Stimulated activated naive CD4-positive, alpha-beta T cell treated with Interleukin-2 at 50 U/mL for 16 hours (primary cell): ENCODE data around the gene TRABD2B.

Experiments used
- DNase-seq: peaks from one replicate; lab custom pipeline; 2025; lab: John Stamatoyannopoulos, UW

TRABD2B gene

DNA sequence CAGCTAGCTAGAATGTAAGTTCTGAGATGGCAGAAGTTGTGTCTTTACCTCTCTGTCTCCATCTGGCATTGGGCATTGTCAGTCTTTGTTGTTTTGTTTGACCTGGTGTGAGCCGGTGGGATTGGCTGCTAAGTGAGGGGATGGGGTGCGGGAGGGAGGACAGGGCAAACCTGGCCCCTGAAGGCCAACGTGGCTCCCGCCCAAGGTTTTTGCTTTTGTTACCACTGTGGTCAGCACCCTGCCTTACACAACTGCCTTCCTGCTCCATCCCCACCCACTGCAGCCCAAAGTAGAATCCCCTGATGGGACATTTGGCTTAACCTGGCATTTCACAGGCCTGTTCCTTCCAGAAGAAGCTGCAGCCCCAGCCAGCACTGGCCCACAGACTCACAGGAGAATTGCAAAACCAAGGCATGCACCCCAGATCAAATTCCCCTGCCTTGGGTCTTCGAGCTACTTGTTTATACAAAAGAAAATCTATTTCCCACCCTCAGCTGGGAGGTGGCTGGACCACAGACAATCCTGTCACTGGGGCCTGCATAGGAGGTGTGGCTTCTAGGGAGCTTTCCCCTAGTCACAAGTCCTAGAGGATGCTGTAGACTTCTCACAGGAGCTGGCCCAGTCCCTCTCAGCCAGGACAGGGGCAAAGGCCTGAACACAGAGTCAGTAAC is 147.5 kb downstream of the TRABD2B start:
- no peak for DNase-seq

DNA sequence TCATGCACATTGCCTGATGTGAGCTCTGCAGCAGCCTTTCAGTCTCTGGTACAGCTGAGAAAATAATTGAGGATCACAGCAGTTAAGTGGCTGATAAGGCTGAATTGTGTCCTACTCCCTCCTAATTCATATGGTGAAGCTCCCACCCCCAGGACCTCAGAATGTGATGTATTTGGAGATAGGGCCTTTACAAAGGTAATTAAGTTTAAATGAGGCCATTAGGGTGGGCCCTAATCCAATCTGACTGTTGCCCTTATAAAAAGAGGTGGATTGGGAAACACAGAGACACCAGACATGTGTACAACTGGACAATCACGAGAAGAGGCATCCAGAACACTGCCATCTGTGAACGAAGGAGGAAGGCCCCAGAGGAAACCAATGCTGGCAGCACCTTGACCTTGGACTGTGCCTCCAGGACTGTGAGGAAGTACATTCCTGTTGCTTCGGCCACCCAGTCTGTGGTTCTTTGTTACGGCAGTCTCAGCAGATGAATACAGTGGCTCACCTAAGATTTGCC is 148.1 kb downstream of the TRABD2B start:
- no peak for DNase-seq

DNA sequence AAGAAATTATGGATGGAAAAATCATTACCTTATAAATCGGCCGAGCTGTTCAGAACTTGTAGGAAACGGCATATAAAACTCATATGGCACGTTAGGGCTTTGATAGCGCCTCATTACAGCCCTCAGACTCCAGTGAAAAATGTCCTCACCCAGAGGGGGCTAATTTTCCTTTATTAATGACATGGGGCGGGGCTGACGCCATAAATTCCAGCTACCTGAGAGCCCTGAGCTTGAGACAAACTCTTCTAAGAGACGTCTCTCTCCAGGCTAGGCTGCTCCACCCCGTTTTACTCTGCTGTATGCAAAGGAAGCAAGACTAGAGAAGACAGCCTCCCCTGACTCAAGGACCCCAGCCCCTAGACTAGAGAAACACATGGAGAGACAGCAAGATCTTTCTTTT is 149.4 kb downstream of the TRABD2B start:
- DNase-seq: no peak

DNA sequence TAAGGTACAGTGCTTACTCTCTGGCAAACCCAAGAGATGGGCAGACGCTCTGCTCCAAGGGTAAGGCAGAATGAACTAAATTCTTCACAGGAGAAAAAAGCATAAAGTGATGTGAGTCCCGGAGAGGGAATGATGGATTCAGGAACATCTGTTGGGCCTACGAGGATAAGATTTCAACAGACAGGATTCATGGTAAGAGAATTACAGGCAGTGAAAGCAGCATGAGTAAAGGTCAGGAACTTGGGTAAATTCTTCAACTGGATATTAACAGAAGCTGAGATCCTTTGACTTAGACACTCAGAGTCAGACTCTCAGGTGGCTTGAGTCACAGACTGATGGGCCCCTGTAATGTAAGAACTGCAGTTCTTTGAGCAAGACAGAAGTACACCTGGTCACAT is 152.6 kb downstream of the TRABD2B start:
- DNase-seq: no peak

DNA sequence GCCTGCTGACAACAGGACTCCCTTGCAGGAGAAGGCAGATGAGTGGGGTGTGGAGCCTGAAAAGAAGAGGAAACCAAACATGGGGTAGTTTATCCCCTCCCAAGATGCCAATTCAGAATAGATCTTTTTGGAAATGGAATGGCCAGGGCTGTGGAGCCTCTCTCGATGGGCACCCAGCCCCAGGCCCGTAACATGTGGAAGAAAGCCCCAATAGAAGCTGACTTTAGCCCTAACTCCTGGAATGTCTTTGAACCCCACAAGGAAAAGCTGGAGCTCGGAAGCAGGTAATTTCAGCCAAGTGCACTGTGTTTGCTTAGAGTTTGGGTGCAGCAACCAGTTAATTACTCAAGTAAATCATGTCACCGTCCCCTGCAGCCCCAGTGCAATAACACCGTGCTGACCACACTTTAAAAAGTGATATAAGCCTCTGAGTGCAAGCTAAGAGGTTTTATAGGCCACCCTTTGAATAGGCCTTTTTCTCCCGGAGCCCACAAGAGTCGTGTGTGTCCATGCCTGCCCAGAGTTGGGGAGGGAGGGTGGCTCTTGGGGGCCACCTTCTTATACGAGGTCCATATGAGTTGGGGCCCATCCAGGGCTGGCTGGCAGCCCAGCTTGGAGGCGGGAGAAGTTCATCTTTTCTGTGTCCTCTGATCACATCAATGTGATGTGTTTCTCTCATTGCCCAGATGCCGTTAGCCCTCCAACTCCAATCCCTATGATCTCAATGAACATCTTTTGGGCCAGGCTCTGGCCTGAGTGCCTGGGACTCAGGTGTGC is 153.2 kb downstream of the TRABD2B start:
- no peak for DNase-seq

DNA sequence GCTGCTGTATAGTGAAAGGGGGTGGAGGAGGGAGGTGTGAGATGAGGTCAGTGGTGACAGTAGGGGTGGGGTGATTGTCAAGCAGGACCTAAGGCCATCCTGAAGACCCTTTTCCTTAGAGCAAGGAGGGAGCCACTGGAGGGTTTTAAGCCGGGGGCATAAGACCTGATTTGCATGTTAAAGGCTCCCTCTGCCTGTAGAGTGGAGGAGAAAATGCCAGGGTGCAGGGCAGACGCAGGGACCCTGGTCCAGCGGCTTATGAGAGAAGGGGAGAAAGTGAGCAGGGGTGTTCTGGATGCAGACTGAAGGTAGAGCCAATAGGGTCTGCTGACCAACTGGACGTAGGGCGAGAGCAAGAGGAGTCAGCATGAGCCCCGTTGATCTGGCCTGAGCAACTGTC is 154.1 kb downstream of the TRABD2B start:
- DNase-seq: no peak

DNA sequence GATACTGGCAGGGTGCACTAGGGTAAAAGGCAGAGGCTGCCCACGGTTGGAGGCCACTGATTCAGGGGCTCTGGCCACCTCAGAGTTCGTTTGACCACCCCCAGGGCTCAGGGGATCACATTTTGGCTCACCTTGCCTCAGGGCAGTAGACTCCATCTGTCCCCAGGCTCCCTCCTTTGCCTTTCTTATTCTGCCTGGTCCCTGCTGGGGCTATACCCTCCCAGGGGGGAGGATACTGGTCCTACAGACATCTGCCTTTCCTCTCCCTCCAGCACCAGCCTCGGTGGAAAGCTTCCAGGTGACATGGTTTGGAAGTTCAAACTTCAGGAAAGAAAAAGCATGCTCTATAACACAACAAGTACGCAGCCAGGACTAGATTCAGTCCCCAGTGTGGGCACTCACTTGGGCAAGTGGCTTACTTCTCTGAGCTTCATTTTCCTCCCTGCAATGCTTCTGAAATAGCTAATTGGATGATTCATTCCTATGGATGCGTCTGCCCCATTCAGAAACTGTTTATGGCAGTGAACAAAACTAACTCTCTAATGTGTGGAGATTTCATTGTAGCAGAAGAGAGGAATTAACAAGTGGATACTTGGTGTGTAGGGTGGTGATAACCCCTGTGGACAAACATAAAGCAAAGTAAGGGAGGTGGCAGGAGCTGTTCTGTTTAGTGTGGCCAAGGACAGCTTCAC is 154.8 kb downstream of the TRABD2B start:
- no peak for DNase-seq

DNA sequence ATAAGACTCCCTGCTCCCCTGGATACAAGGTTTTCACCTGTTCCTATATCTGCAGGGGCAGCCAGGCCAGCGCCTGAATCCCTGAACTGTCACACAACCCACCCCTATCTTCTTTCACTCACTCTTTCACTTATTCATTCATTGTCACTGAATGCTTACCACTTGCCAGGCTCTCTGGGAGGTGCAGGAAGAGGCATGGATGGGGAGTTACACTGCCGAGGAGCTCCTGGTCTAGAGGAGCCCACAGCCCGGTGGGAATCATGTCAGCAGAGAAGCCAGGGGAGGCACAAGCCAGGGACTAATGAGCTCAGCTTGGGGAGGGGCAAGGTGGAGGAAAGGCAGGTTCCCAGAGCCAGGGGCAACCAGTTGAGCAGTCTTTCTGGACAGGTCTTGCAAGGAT is 155.8 kb downstream of the TRABD2B start:
- DNase-seq: no peak

DNA sequence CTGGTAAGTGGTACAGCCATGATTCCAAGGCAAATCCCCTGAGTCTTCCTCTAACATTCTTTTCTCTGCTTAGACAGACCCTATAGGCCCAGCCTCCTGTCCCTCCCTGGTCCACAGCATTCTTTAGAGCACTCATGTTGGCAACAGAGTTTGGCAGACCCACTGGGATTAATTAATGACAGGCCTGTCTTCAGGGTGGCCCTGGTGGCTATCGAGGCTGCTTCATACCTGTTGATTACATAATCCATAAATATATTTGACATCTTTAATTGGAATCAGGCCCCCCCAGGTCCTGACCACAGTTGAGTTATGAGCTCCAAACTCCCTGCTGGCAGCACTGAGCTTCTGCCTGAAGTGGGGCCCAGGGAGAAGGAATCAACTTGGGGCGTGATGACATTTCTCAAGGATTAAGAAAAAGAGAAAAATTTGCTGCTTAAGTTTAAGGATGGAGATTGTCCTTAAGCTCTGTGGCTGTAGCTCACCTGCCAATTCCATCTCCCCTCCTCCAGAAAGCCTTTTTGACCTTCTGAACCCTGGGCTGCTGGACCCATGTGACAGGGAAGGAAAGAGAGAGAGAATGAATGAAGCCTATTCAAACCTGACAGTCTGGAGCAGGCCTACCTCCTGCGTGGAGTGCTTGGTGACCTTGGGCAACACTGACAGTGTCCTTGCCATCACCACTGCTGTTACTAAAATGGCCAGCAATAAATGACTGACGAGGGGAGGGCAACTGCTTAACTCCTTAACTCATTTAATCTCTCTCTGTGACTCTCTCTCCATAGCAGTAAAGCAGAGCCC is 156.6 kb downstream of the TRABD2B start:
- DNase-seq: no peak

DNA sequence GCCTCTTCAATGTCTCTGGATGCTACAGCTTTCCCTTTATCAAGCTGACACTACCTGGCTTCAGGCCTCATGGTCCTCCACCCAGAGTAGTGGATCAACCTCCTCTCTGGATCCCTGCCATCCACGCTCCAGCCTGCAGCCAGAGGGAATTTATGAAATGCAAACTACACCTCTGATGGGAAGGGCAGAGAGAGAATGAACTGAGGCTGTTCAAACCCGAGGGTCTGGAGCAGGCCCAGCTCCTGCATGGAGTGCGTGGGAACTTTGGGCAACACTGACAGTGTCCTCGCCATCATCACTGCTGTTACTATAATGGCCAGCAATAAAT is 157.8 kb downstream of the TRABD2B start:
- no peak for DNase-seq

DNA sequence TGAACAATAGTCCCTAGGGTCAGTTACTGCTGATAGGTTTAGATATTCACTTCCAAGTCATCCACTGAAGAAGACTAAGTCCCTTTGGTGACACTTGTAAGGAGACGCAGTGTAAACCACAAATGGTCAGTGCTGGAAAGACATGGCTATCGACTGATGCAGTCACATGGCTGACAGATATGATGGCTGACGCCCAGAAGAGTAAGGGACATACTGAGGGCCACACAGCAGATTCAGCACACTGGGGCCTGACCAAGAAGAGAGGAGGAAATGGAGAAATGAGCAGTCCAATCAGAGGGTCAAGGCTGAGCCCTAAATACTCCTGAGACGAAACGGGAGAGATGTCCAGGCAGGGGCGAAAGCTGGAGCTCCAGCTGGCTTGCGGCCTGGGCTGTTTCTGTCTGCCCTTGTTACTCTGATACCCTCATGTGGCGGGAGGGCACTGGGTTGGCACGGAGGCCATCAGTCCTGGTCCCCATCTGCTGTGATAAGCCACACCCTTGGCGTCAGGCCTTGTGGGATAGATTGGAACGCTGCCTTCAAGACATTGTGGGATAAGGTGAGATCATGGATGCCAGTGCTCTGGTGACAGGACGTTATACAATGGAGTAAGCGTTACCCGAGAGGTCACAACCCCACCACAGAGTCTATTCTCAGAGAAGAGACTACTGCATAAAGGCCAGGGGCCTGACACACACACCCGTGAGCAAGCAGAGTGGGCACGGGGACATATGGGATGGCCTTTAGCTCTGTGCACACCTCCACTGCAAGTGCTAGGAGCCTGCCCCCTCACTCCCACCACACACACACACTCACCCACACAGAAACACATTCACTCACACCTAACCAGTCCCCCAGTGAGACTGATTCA is 158.4 kb downstream of the TRABD2B start:
- DNase-seq: no peak

DNA sequence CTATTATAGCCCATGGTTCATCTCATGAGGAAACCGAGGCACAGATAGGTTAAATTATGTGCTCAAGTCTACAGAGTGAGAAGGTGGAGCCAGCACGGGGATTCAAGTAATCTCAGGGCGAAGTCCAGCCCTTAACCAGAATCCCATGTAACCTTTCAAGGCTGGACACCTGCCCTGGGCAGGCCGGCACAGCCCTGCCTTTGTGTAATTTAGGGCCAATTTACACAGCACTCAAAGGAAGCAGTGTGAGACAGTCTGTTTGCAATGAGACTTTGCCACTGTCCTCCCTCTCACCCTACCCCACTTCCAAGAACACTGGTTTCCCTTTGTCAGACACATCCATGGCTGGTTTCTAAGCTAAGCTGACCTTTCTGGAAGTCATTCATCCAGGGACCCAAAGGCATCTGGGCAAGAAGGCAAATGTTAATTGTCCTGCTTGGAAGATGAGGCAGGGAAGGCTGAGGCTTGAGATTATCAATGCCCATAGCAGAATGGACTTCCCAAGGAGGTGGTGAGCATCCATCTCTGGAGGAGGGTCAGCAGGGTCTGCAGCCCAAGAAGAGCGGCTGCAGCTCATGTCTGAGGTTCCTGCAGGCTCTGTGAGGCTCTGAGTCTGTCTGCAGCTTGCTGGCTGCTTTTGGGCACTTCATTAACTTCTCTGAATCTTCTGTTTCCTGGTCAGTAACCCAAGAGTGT is 159.2 kb downstream of the TRABD2B start:
- no peak for DNase-seq

DNA sequence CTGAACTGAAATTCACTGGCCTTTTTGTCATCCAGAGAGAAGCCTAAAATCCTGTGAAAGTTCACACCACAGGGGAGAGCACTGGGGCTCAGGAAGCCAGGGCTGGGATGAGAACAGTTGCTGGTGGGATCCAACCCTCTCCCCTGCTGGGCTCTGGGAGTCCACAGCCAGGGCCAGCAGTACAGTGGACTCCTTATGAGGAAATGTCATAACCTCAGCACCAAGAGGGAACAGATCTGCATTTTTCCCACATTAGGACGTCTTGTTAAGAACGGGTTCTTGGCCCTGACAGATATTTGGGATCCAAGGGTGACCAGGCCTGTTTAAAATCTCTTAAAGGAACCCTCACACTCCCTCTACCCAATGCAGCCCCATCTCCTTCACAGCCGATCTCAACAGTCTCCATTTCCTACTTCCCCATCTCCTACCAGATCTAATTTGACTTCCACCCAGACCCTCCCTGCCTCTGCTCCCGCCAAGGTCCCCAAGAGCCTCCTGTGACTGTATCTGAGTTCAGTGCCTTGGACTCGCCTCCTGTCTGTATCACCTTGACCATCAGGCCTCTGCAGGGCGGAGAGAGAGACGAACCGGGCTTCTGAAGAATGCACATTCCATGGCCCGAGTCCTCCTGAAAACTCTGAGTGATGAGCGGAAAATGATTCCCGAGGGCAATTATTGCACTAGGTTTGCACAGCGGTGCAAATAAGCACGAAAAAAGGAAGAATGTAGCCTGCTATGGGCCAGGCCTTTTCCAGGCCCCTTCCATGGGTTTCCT is 159.9 kb downstream of the TRABD2B start:
- no peak for DNase-seq

DNA sequence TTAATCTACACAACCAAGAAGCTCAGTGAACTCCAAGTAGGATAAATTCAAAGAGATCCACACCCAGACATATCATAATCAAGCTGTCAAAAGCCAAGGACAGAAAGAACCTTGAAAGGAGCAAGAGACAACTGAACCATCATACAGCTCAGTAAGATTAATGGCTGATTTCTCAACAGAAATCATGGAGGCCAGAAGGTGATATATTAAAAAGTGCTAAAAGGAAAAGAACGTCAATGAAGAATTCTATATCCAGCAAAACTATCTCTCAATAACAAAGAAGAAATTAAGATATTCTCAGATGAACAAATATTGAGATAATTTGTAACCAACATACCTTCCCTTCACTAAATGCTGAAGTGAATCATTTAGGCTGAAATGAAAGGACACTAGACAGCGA is 161.8 kb downstream of the TRABD2B start:
- DNase-seq: no peak

DNA sequence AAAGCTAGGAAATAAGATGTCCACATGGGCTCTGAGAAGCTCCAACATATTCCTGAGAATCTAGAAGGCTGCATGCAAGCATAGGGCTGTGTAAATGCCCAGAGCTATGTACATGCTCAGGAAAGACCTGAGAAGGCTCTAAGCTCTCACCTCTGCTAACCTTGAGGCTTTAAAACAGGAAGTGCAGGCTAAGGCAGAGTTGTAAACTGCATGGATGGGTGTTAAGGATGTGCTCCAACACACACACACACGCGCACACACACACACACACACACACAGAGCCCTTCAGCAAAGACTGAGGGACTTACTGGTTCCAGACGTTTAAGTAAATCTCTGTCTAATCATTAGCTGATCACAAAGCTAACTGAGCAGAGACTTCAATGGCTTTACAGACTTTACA is 162.9 kb downstream of the TRABD2B start:
- no peak for DNase-seq

DNA sequence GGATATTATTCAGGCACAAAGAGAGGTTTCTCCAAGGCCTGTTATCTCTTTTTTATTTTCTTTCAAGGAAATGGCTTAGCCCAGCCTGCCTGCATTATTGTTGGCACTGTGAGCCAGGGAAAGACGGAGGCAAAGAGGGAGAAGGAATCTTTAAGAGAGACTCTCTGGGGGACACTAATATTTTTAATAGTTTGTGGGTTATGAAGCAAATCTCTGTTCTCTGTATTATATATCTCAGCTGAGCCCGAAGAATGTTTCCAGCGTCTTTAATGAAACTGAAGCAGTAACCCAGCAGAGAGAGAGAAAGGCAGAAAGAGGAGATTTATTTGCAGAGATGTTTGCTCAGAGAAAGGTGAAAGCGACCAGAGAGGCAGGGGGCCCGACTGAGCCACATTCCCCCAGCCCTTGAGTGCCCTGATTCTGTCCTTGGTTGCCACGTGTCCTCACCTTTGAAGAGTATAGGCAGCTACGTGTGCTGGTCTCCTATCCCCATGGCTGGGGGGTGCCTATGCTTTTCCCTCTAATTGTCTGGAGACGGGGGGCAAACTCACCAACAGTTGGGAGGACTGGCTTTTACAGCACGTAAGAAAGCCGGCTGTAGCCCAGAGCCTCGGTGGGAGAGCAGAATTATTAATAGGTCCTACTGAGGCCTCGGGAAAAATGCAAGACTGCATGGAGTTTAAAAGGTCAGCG is 166.4 kb downstream of the TRABD2B start:
- DNase-seq: no peak

DNA sequence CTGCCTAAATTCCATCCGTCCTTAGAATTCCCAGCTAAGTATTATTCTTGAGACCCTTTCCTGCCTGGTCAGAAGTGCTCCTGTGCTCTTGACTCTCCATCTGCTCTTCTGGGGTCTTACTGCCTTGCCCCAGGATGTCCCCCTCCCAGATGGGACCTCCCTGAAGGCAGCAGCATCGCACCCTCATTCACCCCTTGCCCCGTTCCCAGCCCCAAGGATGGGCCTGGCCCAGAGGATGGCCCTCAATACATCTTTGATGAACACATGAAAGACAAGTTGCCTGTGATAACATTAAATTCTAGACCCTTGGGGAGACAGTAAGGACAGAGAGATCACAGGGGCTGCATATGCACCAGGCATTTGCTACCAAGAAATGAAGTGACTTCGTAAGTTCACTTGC is 167.2 kb downstream of the TRABD2B start:
- no peak for DNase-seq

DNA sequence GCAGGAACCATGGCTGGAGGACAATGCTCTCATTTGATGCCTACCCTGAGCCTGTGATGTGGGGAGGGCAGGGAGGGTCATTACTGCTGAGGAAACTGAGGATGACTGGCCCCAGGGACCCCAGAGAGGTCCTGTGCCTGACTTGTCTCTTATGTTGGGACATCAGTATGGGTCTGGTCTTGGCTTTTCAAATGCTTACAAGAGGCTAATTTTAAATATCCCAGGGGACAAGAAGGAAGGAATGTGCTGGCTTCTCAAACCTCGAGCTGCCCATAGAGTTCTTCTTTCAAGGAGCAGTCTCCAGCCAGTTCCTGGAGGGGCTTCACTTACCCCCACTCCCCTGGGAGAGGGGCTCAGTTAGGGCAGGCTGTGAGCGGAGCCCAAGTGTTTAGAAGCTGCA is 168.2 kb downstream of the TRABD2B start:
- no peak for DNase-seq

DNA sequence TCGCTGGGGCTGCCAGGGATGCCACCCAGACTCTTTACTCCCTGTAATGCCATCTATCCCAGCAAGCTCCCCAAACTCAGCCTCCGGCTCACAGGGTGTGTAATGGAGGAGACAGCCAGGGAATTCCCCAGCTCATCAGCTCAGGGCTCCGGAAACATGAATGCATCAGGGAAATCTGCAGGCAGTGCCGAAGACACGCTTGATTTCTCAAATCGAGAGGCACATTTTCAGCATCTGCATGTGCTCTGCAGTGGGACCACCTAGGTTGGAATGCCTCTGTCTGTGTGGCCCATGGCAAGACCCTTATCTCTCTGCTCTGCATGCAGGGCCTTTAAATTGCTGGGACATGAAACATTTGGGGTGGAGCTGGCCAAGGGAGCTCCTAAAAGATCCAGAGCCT is 170.1 kb downstream of the TRABD2B start:
- no peak for DNase-seq
